Posterior cingulate gyrus (tissue), 11 donors: ENCODE results near the gene TRAPPC4.

ENCODE experiments used
- DNase-seq, 10 donors: peaks; one replicate each; pipeline versions ENCODE4 v3.0.0 to v3.0.0-alpha.2; 2020 to 2021; ENCODE audit warnings: mixed read lengths in 3 of 10
- intact Hi-C: fragments of 100-400 bp; cut with DNase I; formaldehyde crosslinking; loops from one replicate; pipeline ENCODE4 v1.15.1; 2023

The TRAPPC4 gene

DNA sequence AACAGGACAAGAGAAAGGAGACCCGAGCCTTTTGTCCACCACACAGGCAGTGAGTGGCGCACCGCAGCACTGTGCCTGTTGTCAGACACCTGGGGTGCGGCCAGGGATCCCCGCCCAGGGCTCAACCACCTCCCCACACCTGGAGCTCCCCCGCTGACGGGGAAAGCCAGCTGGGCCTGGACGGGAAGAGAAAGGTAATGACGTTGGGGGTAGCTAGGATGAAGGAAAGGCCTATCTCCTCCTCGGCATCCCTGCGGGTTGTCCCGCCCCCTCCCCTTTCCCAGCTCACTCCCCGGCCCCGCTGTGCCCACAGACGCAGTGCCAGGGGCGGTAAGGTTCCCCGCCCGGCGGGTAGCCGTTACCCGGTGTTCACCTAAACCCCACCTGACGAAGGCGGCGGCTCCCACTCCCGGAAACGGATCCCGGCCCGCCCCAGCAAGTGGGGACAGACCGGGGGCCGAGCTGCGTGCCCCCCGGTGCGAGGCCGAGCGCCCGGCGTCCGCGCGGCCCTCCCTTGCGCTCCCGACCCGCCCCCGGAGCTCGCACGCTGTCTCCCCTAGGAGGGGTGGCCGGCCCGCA is 37.9 kb downstream of the TRAPPC4 start:
- intact Hi-C loops: loop anchor here (2.0 to 5.0 kb wide), 3 partner anchors 26 to 39 kb away; partner anchors contain the start of genes RPS25, SLC37A4 and TRAPPC4
- DNase-seq: peak in 4 of 10 donors; percentile 3 to 87 (median 53)

DNA sequence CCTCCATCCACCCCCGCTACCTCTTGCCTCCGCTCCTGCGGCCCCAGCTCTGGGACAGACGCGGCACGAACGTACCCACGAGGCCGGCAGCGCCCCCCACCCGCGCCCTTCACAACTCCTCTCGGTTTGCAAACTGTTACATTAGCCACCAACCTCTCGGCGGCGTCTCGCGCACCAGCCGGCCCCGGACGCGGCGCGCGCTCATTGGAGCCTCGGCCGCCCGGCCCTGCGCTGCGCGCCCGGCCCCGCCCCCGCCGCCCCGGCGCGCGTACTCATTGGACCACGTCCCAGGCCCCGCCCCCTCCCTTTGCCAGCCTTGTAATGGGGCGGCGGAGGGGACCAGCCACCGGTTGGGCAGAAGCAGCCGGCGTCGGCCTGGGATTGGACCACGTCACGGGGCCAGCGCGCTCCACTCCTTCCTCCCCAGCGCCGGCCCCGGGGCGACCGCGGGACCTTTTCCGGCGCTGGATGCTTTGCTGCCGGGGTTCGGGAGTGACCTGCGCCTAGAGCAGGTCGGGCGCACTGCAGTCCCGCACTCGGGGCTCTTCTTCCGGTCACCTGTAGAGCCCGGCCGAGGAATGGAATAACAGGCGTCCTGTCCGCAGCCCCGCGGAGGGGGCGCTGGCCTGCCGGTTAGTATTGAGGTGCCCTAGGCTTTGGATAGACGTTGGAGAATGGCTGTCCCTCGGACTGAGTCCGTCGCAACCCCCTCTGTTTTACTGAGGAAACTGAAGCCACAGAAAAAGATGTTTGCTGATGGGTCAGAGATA is 38.6 kb downstream of the TRAPPC4 start, which contains the start of gene HYOU1:
Gene HYOU1, minus strand, starts transcription at position 206 of the 770 bp plus-strand sequence. CDS start 1,045 bp downstream, outside the sequence.
- intact Hi-C loops: loop anchor here (2.0 to 5.0 kb wide), 3 partner anchors 26 to 40 kb away; partner anchors contain the start of genes RPS25, SLC37A4 and TRAPPC4
- DNase-seq: peak; percentile 93 to 99 (median 96)

DNA sequence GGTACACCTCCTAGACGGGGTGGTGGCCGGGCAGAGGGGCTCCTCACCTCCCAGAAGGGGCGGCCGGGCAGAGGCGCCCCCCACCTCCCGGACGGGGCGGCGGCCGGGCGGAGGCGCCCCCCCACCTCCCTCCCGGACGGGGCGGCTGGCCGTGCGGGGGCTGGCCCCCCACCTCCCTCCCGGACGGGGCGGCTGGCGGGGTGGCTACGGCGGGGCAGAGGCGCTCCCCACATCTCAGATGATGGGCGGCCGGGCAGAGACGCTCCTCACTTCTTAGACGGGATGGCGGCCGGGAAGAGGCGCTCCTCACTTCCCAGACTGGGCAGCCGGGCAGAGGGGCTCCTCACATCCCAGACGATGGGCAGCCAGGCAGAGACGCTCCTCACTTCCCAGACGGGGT is 40.6 kb downstream of the TRAPPC4 start:
- intact Hi-C loops: loop anchor here (5.0 kb wide), 1 partner anchor 42 kb away; the partner anchor contains the start of genes RPS25 and TRAPPC4

DNA sequence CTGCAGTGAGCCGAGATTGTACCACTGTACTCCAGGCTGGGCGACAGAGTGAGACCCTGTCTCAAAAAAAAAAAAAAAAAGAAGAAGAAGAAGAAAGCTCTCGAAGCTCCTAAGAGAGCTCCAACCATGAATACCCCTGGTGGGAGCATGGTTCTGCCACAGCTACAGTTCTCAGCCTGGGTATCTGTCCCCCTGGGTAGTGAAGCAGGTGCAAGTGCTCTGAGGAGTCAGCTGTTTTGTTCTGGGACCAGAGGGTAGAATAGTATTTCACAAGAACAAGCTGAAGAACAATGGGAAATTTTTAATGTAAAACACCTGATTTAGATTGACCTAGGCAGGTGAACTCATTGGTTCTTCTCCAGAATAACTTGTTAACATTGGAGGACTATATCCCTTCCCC is 42.7 kb downstream of the TRAPPC4 start:
- DNase-seq: peak in 2 of 10 donors; percentile 4 to 24

More for the DNA sequence above, 40.6 kb downstream of the TRAPPC4 start:
- DNase-seq: peak in 2 of 10 donors; percentile 29 to 50

DNA sequence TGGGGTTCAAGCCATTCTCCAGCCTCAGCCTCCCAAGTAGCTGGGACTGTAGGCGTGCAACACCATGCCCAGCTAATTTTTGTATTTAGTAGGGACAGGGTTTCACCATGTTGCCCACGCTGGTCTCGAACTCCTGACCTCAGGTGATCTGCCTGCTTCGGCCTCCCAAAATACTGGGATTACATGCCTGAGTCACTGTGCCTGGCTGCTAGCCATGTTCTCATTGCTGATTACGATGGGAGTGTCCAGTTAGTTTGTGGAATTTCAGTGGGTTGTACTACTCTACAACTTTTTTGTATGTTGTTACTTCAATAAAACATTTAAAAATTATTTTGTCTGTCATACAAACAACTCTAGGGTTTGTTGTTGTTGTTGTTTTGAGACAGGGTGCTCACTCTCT is 44.2 kb downstream of the TRAPPC4 start:
- DNase-seq: peak in 1 of 10 donors; percentile 29
- intact Hi-C loops: no loop called here

More for the DNA sequence above, 42.7 kb downstream of the TRAPPC4 start:
- intact Hi-C loops: no loop called here

DNA sequence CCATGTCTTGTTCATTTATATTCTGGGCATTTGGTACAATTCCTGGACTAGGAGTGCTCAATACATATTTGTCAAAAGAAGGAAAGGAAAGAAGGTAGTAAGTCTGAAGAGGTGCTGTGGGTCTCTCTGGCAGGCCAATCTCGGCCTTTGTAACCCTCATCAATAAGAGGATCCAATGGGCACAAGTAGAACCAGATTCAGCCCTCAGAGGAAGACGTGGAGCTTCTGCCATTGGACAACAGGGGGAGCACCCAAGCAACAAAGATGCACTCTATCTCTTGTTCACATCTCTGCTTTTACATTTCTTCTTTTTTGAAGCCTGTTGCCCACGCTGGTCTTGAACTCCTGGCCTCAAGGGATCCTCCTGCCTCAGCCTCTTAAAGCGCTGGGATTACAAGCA is 46.8 kb downstream of the TRAPPC4 start:
- intact Hi-C loops: no loop called here
- DNase-seq: peak in 2 of 10 donors; percentile 5 to 56

DNA sequence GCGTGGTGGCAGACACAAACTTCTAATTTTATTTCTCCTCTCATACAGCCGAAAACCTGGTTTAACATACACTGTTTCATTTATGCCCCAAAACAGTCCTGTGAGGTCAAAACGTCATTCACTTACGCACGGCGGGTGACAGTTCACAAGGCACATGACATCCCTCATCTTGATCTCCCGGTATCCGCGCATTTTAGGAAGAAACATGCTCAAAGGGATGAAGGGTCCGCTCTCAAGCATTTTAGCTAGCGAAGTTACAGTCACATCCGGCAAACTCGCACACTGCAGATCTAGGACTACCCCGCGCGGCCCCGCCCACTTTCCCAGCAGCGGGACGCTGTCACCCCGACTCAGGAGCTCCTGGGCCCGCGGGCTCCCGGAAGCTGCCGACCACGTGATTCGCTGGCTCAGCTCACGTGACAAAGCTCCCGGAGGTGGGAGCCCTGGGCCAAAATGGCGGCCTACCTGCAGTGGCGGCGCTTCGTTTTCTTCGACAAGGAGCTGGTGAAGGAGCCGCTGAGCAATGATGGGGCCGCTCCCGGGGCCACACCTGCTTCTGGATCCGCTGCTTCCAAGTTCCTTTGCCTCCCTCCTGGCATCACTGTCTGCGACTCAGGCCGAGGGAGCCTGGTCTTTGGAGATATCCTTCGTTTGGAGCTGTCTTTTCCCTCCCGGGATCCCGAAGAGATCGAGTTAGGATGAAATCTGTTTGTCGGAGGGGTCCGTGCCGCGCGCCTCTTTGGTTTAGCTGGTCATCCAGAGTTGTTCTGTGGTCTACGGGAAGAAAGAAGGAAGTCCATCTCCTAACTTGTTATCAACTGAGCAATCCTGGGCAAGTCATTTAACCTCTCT is 49.0 kb downstream of the TRAPPC4 start, which contains the start of gene VPS11:
Gene VPS11, plus strand, starts transcription at position 448 of the 852 bp plus-strand sequence. Its CDS starts 6 bp downstream, at position 454.
- peak; percentile 95 to 99 (median 98) for DNase-seq
- intact Hi-C loops: loop anchor here (1.0 kb wide), 1 partner anchor 18 kb away; no protein-coding TSS in a partner anchor
